Ovary (tissue), 3 donors: ENCODE results near the gene PAX6.

ENCODE experiments used
- CTCF ChIP-seq, 3 donors: fragments of 450-650 bp in 2 of 3; fragments of 200-600 bp in 1 of 3; IDR thresholded peaks; one replicate each; pipeline versions ENCODE4 v1.5.1 to v1.8.0; 2016 to 2022; ENCODE audit warnings: antibody characterized with exemption in 3 of 3, mild to moderate bottlenecking in 1 of 3
- POLR2A ChIP-seq: fragments of 450-650 bp; IDR thresholded peaks from one replicate; pipeline ENCODE4 v1.6.1; 2017; ENCODE audit warnings: antibody characterized with exemption, mild to moderate bottlenecking, moderate library complexity
- donor health status: DM: no; HTN: no; CAD: no.

- TF ChIP-seq CTCF (IDR thresholded peaks at IDR 0.05), result no peak
- TF ChIP-seq POLR2A, result no peak
These were observed 14.0 kb upstream of the PAX6 start for GRCh38 chr11:31824879-31825837.
